Measurements from ENCODE around the gene IFT52.

- TF ChIP-seq CTCF (IDR thresholded peaks at IDR 0.05), result no peak
- no peak for TF ChIP-seq POLR2A (IDR thresholded peaks at IDR 0.05)
Observed at GRCh38 chr20:43653966-43654365, 63.2 kb downstream of the IFT52 start.

Measured in body of pancreas (tissue), 4 donors.